ENCODE results near the gene TNIK.

The TNIK gene

GRCh38 chr3:171219258-171219657, 240.9 kb downstream of the TNIK start:
- no peak for DNase-seq

- no peak for DNase-seq
These were observed 242.1 kb downstream of the TNIK start for GRCh38 chr3:171218069-171218468.

GRCh38 chr3:171213907-171214306, 246.3 kb downstream of the TNIK start:
- DNase-seq = no peak

DNA sequence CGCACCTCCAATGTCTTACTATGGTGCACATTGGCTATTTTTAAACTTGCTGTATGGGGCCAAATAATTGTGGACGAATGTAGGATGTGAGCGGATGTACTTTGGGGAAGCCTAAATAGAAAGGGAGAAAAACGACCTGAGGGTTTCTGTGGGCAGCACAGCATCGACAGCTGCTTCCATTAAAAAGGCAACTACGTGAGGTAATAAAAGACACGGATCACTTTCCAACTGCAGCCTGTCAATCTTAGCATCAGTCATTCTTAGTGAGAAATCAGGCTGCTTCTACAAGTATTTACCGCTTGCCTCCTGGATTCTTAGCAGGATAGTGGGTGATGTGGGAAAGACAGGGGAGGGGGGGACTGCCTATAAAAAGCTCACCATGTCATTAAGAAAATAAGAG, 247.0 kb downstream of the TNIK start:
- DNase-seq = no peak

DNA sequence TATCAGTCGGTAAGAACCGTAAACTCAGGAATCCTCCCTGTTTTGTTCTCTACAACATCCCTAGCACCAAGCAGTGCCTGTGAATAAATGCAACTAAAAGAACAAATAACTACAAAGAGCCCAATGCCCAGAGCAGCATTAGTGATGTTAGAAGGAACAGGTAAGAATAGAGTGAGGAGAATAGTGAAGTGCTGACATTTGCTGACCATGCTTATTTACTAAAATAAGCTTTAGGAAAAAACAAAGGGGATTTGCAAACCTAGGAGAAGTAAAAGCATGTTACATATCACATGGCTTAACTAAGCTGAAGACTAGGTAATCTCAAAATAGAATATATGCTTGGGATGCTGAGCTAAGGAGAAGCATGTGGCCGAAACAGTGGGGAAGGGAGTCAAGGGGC, 247.6 kb downstream of the TNIK start:
- DNase-seq = no peak

GRCh38 chr3:171206283-171206682, 253.9 kb downstream of the TNIK start:
- no peak for DNase-seq

- DNase-seq = no peak
These were observed 255.3 kb downstream of the TNIK start for GRCh38 chr3:171204942-171205341.

DNA sequence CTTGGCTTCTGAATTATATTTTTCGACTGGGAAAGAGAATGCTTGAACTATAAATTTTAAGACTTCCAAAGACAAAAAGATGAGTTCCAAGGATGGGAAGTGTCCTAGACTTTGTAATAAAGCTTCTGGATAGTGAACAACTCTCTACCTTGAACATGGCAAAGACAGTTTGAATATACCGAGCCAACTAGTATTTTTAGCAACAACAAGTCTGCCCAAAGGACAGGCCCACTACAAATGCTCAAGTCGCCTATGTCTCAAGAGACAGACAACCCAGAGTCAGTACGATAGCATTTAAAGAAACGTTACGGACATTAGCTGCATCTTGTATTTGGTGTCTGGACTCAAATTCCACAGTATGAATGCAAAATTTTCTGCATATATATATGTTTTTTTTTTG, 258.4 kb downstream of the TNIK start:
- DNase-seq = no peak

GRCh38 chr3:171200750-171201088, 259.5 kb downstream of the TNIK start:
- peak in 1 of 3 donors; percentile 29 for DNase-seq

DNA sequence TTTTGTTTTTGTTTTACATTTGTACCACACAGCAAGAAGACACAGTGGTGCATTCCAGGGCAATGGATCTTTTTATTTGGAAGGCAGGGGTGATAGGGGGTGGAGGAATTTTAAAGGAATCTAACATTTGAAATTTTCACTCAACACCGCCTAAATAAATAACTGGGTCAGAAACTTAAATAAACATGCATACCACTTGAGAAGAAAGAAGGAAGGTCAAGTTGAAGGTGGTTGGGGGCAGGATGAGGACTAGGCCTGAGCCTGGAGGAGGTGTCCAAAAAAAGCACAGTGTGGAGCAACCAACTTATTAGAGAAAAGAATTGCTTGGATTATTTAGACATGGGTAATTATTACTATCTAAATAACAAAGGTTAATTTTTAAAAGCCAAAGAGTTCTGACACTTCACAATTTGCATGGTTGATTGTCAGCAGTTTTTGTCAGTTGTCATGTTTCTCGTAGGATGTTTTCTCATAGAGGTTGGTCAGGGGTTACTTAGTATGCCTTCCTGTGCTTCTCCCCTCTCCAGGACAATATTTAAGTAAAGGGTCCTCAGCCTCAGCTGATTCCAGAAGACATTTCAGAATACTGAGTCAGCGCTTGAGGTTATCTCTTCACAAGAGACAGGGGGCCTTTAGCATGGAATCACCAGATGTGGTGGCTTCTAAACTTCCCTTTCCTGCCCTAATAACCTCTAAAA, 260.0 kb downstream of the TNIK start:
- DNase-seq = no peak

DNA sequence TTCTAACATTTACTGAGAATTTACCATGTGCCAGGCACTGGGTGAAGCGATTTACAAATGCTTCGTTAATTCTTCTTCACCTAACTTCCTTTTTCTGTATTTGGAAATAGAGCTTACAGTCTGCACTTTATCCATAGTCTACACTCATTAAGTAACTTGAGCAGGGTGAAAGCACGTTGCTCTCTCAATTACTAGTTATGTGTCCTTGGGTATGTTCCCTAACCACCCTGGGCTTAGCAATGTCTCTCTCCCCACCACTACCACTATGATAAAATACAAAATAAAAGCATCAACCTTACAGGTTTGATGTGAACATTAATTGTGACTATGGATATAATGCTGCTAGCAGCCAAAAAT, 260.8 kb downstream of the TNIK start:
- DNase-seq = peak in 1 of 3 donors; percentile 11

DNA sequence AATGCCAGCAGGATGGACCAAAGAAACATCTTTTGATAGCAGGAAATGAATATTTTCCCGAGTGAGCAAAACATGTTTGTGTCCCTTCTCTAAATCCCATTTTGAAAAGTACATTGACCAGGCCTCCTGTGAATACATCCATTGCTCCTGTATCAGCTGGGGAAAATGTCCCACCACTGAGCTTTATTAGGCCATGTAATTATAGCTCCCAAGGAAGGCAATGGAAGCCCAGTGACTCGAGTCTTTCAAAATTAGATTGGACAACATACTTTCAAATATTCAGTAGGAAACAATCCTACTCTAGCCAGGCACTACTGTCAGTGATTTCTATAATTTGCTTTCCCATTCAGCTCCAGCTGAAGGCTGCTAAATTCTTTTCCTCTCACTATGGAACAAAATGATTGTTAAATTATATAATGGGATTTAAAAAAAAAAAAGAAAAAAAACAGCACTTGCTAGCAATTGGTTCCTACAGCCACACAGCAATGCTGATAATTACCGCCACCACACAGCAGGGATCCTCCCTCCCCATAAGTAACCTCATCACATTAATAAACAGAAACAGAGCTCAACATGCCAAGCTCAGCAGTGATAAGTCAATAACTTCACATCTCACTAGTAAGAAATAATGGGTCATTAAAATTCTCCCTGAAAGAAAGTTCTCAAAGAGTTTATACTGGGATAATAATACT, 261.3 kb downstream of the TNIK start:
- no peak for DNase-seq

GRCh38 chr3:171195686-171196085, 264.5 kb downstream of the TNIK start:
- DNase-seq = no peak

GRCh38 chr3:171194965-171195364, 265.2 kb downstream of the TNIK start:
- no peak for DNase-seq

DNA sequence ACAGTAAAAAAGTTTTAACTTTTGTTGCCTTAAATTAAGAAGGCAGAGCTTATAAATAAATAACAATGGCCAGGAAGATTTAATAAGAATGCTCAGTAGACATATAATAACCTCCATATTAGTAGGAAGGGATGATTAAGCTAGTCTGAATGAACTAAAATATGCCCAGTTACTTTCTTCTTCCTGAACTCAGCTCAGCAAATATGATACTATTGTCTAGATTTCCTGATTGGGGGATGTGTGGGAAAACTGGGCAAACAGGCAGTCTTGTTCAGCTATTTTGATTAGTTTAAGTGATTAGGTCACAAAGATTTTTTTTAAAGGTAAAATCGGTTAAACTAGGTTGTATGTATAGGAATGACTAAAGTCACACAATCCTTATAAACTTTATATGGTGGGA, 266.5 kb downstream of the TNIK start:
- DNase-seq = no peak

GRCh38 chr3:171192176-171192854, 267.9 kb downstream of the TNIK start:
- no peak for DNase-seq

- peak in 1 of 3 donors; percentile 11 for DNase-seq
These were observed 269.5 kb downstream of the TNIK start for GRCh38 chr3:171190668-171191067.

- no peak for DNase-seq
These were observed 270.7 kb downstream of the TNIK start for GRCh38 chr3:171189394-171190080.

DNA sequence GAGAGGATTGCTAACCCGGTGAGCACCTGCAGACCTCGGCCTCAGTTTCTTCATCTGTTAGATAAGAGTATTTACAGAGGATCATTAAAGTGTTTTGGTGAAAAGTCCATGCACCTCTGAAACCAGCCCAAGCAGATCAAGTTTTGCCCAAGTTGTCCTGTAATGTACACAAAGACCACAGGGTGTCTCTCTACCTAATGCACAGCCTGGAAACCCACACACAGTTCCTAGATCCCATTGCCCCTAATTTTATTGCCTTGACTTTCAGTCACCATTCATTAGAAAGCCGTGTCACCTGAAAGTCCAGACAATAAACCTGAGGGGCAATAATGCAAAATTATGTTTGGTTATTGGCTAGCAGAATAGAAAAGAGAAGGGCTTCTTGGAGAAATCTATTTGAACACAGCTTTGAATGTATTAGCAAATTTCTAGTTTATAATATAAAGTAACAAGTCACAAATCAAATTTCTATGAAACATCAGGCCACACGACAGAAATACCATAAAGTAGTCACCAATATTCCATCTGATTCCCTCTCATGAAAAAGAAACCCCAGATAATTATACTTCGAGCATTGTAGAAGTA, 272.4 kb downstream of the TNIK start:
- peak; percentile 39 to 59 (median 41) for DNase-seq

DNA sequence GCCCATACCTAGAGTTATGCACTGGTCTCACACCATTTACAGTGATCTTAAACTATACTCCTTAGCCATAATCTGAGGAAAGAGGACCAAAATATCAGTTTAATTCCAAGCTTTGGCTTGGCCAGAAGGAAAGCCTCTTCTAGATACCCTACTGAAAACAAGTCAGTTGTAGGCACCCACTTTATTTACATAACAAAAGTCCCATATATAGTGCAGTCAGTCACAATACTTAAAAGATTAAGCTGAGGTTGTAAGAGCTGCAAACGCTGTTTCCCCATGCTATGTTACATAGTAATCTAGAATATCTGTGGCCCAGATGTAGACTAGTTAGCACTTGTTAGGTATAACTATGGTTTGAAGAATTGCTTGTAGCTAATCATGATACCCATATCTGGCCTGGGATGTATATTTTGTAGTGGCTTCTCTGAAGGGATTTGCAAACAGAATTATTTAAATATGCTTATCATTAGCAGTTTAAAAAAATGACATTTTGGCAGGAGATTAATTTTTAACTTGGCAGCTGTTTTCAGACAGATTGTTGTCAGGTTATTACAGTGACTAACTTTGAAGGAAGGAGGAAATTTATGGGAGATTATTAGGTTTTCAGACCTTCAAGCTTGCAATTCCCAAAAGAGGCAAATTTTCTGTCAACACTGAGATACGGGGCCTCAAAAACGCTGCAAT, 273.2 kb downstream of the TNIK start:
- no peak for DNase-seq

DNA sequence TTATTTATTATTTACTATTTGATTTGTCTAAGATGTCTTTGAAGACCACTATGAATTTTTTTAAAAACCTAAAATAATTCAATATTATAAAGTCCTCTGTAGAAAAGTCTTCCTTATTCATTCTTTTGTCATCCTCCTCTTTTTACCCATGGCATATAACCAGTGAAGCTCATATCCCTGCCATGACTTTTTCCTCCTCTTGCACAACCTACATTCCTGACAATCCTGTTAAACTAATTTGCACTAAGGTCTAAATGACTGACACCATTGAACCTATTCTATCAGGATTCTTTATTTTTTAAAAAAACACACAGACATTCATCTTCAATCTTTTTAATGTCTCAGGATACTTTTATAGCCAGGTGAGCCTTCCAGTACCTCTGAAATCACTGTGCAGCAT, 273.8 kb downstream of the TNIK start:
- no peak for DNase-seq

DNA sequence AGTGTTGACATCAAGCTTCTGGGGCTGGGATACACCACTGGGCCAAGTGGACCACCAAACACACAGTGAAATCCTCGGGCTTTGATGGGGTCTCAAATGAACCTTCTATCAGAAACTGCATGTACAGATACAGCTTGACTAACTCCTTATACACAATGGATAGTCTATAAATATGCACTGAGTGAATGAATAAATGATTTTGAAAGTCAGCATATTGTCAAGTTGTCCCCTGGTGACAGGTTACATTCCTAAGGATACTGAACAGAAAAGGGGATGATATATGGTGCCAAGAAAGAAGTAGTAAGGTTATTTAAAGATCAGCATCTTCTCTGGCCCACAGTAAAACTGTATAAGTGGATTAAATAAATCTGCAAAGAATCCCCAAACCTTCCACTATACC, 274.2 kb downstream of the TNIK start:
- DNase-seq = no peak

GRCh38 chr3:171184372-171184771, 275.8 kb downstream of the TNIK start:
- peak; percentile 43 to 48 (median 48) for DNase-seq

Measured in suppressor macrophage treated with lipopolysaccharide for 1 hour (primary cell).